ENCODE measurements around the gene POLR1B.
"Not testable (repeated sequence)": the region's sequence is repeated elsewhere in the genome, so short reads cannot be mapped to it uniquely, and the experiment has no call there.

The POLR1B gene

GRCh38 chr2:112600634-112601033 lies 58.4 kb downstream of the POLR1B start:
- no peak for DNase-seq (ENCODE audit: low spot score)

DNA sequence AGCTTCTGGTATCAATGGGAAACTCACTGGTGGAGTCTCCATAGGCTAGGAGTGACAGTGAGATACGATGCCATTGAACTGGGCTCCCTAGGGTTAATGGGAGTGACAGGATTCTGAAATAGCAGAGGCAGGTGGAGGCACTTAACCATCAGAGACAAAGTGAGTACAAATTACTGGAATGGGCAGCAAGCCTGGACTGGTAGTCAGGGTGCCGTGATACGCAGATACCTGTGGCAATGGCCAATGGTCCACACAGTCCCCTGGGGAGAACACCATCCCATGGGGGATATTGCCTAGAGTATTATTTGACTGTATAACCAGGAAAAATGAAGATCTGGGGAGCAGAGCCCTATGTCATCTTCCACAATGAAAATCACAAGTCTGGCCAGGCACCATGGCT lies 59.5 kb downstream of the POLR1B start:
- no peak for DNase-seq (ENCODE audit: low spot score)

GRCh38 chr2:112602917-112603316 lies 60.7 kb downstream of the POLR1B start:
- DNase-seq (ENCODE audit: low spot score): no peak

GRCh38 chr2:112603731-112604130 lies 61.5 kb downstream of the POLR1B start:
- DNase-seq (ENCODE audit: low spot score): no peak

- DNase-seq (ENCODE audit: low spot score): no peak
Measured at GRCh38 chr2:112604952-112605351, 62.7 kb downstream of the POLR1B start.

DNA sequence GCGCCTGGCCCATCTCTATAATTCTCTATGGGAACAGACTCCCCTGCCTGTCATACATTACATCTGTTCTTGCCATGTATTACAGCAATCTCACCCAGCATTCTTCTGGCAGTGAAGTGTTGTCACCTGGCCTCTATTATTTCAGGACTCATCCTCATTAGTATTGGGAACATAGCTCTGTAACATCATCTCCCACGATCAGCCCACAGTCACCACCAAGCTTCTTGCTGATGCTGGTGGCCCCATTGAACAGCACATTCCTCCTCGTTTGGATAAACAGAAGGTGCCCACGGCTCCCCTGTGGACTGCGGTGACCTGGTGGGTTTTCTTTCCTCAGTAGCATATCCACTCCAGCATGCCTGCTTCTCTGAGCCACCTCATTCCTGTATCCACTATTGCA lies 63.7 kb downstream of the POLR1B start:
- no peak for DNase-seq (ENCODE audit: low spot score)

GRCh38 chr2:112606547-112606946 lies 64.3 kb downstream of the POLR1B start:
- no peak for DNase-seq (ENCODE audit: low spot score)

- no peak for DNase-seq (ENCODE audit: low spot score)
Measured at GRCh38 chr2:112607680-112608438, 65.6 kb downstream of the POLR1B start.

- DNase-seq (ENCODE audit: low spot score): not testable (repeated sequence)
Measured at GRCh38 chr2:112609320-112609719, 67.1 kb downstream of the POLR1B start.

DNA sequence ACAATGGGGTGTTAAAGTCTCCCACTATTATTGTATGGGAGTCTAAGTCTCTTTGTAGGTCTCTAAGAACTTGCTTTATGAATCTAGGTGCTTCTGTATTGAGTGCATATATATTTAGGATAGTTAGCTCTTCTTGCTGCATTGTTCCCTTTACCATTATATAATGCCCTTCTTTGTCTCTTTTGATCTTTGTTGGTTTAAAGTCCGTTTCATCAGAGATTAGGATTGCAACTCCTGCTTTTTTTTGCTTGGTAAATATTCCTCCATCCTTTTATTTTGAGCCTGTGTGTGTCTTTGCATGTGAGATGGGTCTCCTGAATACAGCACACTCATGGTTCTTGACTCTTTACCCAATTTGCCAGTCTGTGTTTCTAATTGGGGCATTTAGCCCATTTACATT lies 70.0 kb downstream of the POLR1B start:
- not testable (repeated sequence) for DNase-seq (ENCODE audit: low spot score)

- no peak for DNase-seq (ENCODE audit: low spot score)
Measured at GRCh38 chr2:112614201-112614840, 72.1 kb downstream of the POLR1B start.

GRCh38 chr2:112615051-112615450 lies 72.8 kb downstream of the POLR1B start:
- no peak for DNase-seq (ENCODE audit: low spot score)

DNA sequence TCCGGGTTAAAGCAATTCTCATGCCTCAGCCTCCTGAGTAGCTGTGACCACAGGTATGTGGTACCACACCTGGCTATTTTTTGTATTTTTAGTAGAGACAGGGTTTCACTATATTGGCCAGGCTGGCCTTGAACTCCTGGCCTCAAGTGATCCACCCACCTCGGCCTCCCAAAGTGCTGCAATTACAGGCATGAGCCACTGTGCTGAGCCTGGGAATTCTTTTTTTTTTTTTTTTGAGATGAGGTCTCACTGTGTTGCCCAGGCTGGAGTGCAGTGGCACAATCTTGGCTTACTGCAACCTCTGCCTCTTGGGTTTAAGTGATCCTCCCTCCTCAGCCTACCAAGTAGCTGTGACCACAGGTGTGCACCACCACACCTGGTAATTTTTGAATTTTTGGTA lies 73.5 kb downstream of the POLR1B start:
- not testable (repeated sequence) for DNase-seq (ENCODE audit: low spot score)

DNA sequence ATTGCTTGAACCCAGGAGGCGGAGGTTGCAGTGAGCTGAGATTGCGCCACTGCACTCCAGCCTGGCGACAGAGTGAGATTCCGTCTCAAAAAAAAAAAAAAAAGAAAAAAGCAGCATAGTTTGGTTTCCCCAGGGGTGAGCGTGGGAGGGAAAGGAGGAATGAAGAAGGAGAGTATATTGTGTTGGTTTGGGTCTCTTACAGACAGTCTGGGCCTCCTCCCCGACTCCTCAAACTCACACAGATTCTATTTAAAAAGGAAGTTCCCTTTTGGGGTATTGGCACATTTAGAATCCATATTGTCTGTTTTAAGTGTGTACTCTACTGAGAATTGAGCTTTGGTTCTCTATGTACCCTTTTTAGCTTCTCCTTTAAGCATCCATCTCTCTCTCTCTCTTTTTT lies 76.1 kb downstream of the POLR1B start:
- DNase-seq (ENCODE audit: low spot score): no peak

GRCh38 chr2:112621790-112622527 lies 79.7 kb downstream of the POLR1B start:
- no peak for DNase-seq (ENCODE audit: low spot score)

GRCh38 chr2:112622528-112622849 lies 80.2 kb downstream of the POLR1B start:
- DNase-seq (ENCODE audit: low spot score): peak; percentile 67

GRCh38 chr2:112623913-112624777 lies 81.9 kb downstream of the POLR1B start:
- peak; percentile 41 for DNase-seq (ENCODE audit: low spot score)

DNA sequence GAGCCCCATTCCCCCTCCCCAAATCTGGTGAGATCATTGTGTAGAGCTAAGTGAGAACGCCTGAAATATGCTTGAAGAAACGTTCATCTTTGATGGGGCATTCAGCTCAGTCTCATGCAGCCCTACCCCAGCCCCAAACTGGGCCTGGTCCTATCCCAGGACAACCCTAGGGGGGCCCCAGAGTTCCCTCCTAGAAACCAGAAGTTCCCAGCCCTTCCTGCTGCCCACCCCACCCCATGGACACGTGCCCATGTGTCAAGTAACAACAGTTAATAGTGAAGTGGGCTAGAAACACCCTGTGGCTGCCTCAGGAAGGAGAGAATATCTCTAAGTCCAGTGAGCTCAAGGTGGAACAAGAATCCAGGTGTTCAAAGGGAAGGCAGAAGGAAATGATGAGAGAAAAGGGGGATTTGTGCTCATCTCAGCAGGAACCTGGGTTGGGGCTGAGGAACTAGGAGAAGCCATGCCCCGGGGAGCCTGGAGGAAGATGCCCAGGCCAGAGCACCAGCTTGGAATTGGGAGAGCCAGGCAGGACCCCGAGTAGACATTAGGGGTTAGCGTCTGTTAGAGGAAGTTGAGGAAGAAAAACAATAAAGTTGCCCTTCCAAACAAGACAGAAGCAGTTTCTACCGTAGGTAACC lies 83.3 kb downstream of the POLR1B start:
- DNase-seq (ENCODE audit: low spot score): no peak

DNA sequence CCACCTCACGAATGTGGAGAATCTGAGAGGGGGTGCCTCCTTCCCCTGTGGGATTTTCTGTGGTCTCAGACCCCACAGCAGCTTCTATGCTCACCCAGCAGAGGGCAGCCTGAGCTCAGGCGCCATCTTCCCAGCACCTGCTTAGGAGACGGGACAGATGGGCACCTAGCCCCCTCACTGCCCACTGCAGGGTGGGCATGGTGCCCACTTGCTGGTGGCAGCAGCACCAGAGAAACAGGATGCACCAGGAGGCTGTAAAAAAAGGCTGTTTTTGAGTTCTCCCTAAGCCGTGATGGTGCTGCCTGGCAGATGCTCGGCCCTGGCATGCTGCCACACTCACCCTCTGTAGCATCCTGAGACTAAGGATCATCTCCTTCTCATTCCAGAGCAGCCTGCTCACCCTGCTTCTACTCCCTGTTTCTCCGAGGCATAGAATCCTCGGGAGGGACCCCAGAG lies 84.4 kb downstream of the POLR1B start:
- peak; percentile 65 for DNase-seq (ENCODE audit: low spot score)

Measured in RKO (cell line).